Fibroblast of lung (primary cell): ENCODE results near the gene PDLIM5. TPM values are rescaled to one million over a fixed set of nuclear protein-coding genes. Genes with fewer than 3 reads are reported as not detected.

Experiments used
- DNase-seq, 2 donors: peaks; one replicate each; pipeline versions ENCODE4 v3.0.0 to v3.0.0-alpha.2; 2010; ENCODE audit warnings: low read depth in 2 of 2
- H2AFZ ChIP-seq: 2 replicates; pipeline ENCODE4 v1.5.1; 2012; ENCODE audit warnings: low read length, control low read depth, inconsistent platforms
- H3K27ac ChIP-seq: 2 replicates; pipeline ENCODE4 v1.5.1; 2011; ENCODE audit warnings: low read length, control low read depth; ENCODE audit not compliant: insufficient read depth
- H3K27me3 ChIP-seq: 2 replicates; pipeline ENCODE4 v1.5.1; 2011; ENCODE audit warnings: mild to moderate bottlenecking, low read length; ENCODE audit not compliant: control insufficient read depth, insufficient read depth
- H3K36me3 ChIP-seq: 2 replicates; pipeline ENCODE4 v1.5.1; 2011; ENCODE audit warnings: low read length; ENCODE audit not compliant: control insufficient read depth, insufficient read depth
- H3K4me1 ChIP-seq: 2 replicates; pipeline ENCODE4 v1.5.1; 2011; ENCODE audit warnings: low read length; ENCODE audit not compliant: control insufficient read depth, insufficient read depth; ENCODE audit errors: extremely low read depth
- H3K4me2 ChIP-seq: 2 replicates; pipeline ENCODE4 v1.5.1; 2011; ENCODE audit warnings: low read length, control low read depth; ENCODE audit not compliant: insufficient read depth; ENCODE audit errors: extremely low read depth
- H3K4me3 ChIP-seq, 4 experiments: fragments of 200-600 bp in 1 of 4; sonication (generic) in 1 of 4; replicated peaks in 1 of 4; 2 replicates each; pipeline ENCODE4 v1.5.1; 2011 to 2016; ENCODE audit warnings: low read length in 4 of 4, low read depth in 3 of 4, mild to moderate bottlenecking in 3 of 4, control low read depth in 2 of 4, inconsistent platforms in 1 of 4, mixed read lengths in 1 of 4; ENCODE audit not compliant: insufficient read depth in 1 of 4; ENCODE audit errors: control extremely low read depth in 1 of 4
- H3K79me2 ChIP-seq: 2 replicates; pipeline ENCODE4 v1.5.1; 2012; ENCODE audit warnings: mild to moderate bottlenecking, low read length, inconsistent platforms; ENCODE audit not compliant: control insufficient read depth, insufficient read depth
- H3K9ac ChIP-seq: 2 replicates; pipeline ENCODE4 v1.5.1; 2011; ENCODE audit warnings: mild to moderate bottlenecking, low read length, control low read depth; ENCODE audit not compliant: insufficient read depth
- H3K9me3 ChIP-seq: 2 replicates; pipeline ENCODE4 v1.5.1; 2012; ENCODE audit warnings: low read depth, low read length; ENCODE audit not compliant: control insufficient read depth, insufficient read depth
- H4K20me1 ChIP-seq: 2 replicates; pipeline ENCODE4 v1.5.1; 2011; ENCODE audit warnings: low read length; ENCODE audit not compliant: control insufficient read depth, insufficient read depth; ENCODE audit errors: extremely low read depth
- CTCF ChIP-seq, 2 donors: IDR thresholded peaks in 1 of 2; conservative IDR thresholded peaks in 1 of 2; 1 replicate in 1 of 2; 2 replicates in 1 of 2; pipeline ENCODE4 v1.5.1; 2011 to 2012; ENCODE audit warnings: low read length in 2 of 2, control low read depth in 1 of 2, inconsistent platforms in 1 of 2, low read depth in 1 of 2, mild to moderate bottlenecking in 1 of 2
- EZH2 ChIP-seq: IDR thresholded peaks from 2 replicates; pipeline ENCODE4 v1.5.1; 2012; ENCODE audit warnings: low read length, control low read depth, mild to moderate bottlenecking; ENCODE audit errors: missing control alignments
- polyA plus RNA-seq, 2 donors: library from polyadenylated mRNA; depleted of rRNA in 1 of 2; stranded (reverse) in 1 of 2; unstranded in 1 of 2; fragments of >200 nt; gene quantifications; 2 replicates each; pipeline ENCODE4 v1.2.1, GENCODE V29; 2011 to 2012; ENCODE audit warnings: missing spikeins in 1 of 2
- total RNA-seq: library from RNA; depleted of rRNA; stranded (reverse); fragments of >200 nt; gene quantifications from 2 replicates; pipeline ENCODE4 v1.2.1, GENCODE V29; 2014

PDLIM5 gene
- total and polyA plus RNA-seq, 2 donors (not counting 1 experiment from before 2014, with no cell fraction given), result 28.4 to 113 TPM

GRCh38 chr4:94649381-94650133 is 197.8 kb downstream of the PDLIM5 start:
- Histone ChIP-seq H3K4me1 (no peaks in the 10 kb centered on the region), H3K27ac (no peak overlapping the region), H4K20me1 (no peaks in the 10 kb centered on the region), H2AFZ (no peak overlapping the region), H3K4me2 (peak overlapping the region; percentile 11), H3K4me3 (no peak overlapping the region), H3K9me3 (no peaks in the 10 kb centered on the region), H3K27me3 (no peaks in the 10 kb centered on the region), H3K79me2 (no peaks in the 10 kb centered on the region), H3K36me3 (no peaks in the 10 kb centered on the region), H3K9ac (no peak overlapping the region)
- TF ChIP-seq EZH2, result no peak
- DNase-seq, result peak in 1 of 2 donors; percentile 72

GRCh38 chr4:94650134-94650495 is 198.4 kb downstream of the PDLIM5 start:
- H3K4me3 ChIP-seq, result no peak overlapping the region
- H3K27ac ChIP-seq, result no peak overlapping the region
- H3K36me3 ChIP-seq, result no peaks in the 10 kb centered on the region
- no peak for TF ChIP-seq EZH2
- no peak for TF ChIP-seq CTCF (conservative IDR thresholded peaks at IDR 0.05 in 1 of 2, IDR thresholded peaks at IDR 0.05 in 1 of 2; ENCODE audit: low read depth in 1 of 2, low read length in 2 of 2)
- no peaks in the 10 kb centered on the region for H3K27me3 ChIP-seq
- no peaks in the 10 kb centered on the region for H3K79me2 ChIP-seq
- no peaks in the 10 kb centered on the region for H3K4me1 ChIP-seq
- no peak for DNase-seq
- H2AFZ ChIP-seq, result no peak overlapping the region
- H4K20me1 ChIP-seq, result no peaks in the 10 kb centered on the region
- no peak overlapping the region for H3K4me2 ChIP-seq
- no peak overlapping the region for H3K9ac ChIP-seq
- no peaks in the 10 kb centered on the region for H3K9me3 ChIP-seq

- H3K4me3 ChIP-seq, result no peak overlapping the region
- H3K9ac ChIP-seq, result no peak overlapping the region
- no peak overlapping the region for H2AFZ ChIP-seq
- no peaks in the 10 kb centered on the region for H3K36me3 ChIP-seq
- TF ChIP-seq CTCF (conservative IDR thresholded peaks at IDR 0.05 in 1 of 2, IDR thresholded peaks at IDR 0.05 in 1 of 2; ENCODE audit: low read depth in 1 of 2, low read length in 2 of 2), result no peak
- no peak for TF ChIP-seq EZH2
- peak in 1 of 2 donors; percentile 12 for DNase-seq
- no peaks in the 10 kb centered on the region for H4K20me1 ChIP-seq
- no peak overlapping the region for H3K4me2 ChIP-seq
- no peaks in the 10 kb centered on the region for H3K79me2 ChIP-seq
- H3K9me3 ChIP-seq, result no peaks in the 10 kb centered on the region
- H3K4me1 ChIP-seq, result no peaks in the 10 kb centered on the region
- H3K27me3 ChIP-seq, result no peaks in the 10 kb centered on the region
- H3K27ac ChIP-seq, result no peak overlapping the region
Observed at GRCh38 chr4:94650690-94651089, 198.9 kb downstream of the PDLIM5 start.
